Colon (tissue), 2 donors: Measurements from ENCODE around the gene TCOF1.

Experiments
- FAIRE-seq: peaks from 2 replicates; lab custom pipeline; 2012; peaks lifted over from hg19 to GRCh38; lab: Jason Lieb, UNC
- donor health status: control.
- donor health status: control.

The TCOF1 gene

GRCh38 chr5:150352244-150353031 is 5.1 kb upstream of the TCOF1 start:
- FAIRE-seq: no peak

- no peak for FAIRE-seq
These were observed 4.3 kb upstream of the TCOF1 start for GRCh38 chr5:150353032-150353675.

- FAIRE-seq: no peak
These were observed 1.7 kb upstream of the TCOF1 start for GRCh38 chr5:150355791-150356190.

DNA sequence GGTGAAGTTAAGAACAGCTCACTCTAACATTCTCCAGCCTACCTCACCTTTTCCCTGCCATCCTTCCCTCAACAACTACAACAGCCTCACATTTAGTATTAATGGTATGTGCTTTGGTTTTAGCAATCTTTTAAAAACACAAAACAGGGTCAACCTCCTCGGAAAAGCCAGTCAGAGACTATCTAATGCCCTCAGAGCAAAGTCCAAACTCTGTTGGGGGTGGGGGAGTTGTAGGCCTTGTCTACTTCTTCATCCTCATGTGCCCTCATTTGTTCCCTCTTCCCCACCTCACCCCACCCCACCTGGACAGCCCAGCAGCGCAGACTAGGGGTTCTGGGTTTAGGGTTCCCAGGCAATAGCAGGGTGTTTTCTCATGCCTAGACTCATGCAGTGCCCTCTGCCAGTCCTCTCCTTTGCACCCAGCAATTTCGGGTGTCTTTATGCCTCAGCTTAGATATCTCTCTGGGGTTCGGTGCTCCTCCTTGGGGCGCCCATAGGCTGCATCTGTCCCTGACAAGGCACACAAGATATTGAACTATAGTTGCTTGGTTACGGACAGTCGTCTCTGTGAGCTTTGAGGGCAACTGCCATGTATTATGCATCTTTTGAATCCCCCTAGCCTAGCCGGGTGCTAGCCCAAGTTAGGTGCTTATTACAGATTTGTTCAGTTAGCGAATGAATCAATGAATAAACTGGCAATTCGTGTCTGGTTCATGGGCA is 762 bp upstream of the TCOF1 start:
- FAIRE-seq: no peak

DNA sequence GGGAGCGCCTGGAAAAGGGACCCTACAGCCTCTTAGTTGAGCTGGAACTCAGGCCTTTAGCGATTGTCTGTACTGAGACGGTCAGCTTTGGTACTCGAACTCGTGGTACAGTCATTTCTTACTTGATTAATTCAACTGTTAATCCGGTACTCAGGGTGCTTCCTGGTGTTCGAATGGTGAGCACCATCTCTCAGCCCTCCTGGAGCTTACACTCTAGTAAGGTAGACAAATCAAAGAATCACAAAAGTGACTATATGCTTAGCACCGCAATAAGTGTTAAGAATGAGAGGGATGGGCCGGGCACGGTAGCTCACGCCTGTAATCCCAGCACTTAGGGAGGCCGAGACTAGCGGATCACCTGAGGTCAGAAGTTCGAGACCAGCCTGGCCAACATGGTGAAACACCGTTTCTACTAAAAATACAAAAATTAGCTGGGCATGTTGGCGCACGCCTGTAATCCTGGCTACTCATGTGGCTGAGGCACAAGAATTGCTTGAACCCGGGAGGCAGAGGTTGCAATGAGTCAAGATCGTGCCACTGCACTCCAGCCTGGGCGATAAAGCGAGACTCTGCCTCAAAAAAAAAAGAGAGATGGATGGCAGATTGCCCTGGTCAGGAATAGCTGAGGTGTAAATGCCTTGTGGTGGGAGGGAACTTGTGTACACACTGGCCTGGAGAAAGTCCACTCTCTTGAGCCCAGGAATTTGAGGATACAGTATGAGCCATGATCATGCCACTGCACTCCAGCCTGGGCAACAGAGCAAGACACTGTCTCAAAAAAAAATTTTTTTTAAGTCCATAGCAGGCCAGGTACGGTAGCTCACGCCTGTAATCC is 981 bp downstream of the TCOF1 start:
- FAIRE-seq: no peak

DNA sequence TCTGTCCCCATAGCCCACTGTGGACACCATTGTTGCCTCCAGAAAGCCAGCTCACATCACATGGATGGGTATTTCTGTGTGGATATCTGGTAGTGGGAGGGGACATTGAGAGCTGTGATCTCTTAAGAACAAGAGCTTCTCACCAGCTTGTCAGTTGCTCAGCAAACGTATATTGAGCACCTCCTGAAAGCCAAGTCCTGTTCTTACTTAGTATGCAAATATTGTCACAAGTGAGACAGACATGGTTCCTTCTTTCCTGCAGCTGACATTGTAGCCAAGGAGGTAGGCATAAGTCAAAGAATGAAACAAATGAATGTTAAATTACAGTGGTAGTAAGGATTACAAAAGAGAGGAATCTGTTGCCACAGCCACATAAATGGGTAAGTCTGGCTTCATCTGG is 3.8 kb downstream of the TCOF1 start:
- FAIRE-seq: no peak

DNA sequence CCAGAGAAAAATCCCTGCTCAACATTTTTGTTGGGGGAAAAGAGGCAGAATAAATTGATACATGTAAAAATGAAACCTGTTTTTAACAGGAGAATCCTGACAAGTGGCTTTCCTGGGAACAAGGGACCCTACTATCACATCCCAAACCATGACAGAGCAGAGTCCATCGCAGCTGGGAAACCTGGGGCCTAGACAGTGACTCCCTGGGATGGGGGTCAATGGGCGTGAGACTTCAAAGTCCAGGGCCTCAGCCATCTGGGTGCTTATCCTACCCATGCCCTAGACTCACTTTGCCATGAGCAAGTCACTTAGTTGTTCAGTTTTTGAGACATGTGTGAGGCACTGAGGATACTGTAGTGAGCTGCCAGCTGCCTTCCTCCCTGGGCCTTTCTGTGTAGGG is 5.7 kb downstream of the TCOF1 start:
- FAIRE-seq: no peak

GRCh38 chr5:150364004-150364403 is 6.5 kb downstream of the TCOF1 start:
- no peak for FAIRE-seq

- no peak for FAIRE-seq
These were observed 11.0 kb downstream of the TCOF1 start for GRCh38 chr5:150368526-150368925.

GRCh38 chr5:150372639-150373038 is 15.1 kb downstream of the TCOF1 start:
- no peak for FAIRE-seq

GRCh38 chr5:150374651-150375050 is 17.2 kb downstream of the TCOF1 start:
- FAIRE-seq: no peak

DNA sequence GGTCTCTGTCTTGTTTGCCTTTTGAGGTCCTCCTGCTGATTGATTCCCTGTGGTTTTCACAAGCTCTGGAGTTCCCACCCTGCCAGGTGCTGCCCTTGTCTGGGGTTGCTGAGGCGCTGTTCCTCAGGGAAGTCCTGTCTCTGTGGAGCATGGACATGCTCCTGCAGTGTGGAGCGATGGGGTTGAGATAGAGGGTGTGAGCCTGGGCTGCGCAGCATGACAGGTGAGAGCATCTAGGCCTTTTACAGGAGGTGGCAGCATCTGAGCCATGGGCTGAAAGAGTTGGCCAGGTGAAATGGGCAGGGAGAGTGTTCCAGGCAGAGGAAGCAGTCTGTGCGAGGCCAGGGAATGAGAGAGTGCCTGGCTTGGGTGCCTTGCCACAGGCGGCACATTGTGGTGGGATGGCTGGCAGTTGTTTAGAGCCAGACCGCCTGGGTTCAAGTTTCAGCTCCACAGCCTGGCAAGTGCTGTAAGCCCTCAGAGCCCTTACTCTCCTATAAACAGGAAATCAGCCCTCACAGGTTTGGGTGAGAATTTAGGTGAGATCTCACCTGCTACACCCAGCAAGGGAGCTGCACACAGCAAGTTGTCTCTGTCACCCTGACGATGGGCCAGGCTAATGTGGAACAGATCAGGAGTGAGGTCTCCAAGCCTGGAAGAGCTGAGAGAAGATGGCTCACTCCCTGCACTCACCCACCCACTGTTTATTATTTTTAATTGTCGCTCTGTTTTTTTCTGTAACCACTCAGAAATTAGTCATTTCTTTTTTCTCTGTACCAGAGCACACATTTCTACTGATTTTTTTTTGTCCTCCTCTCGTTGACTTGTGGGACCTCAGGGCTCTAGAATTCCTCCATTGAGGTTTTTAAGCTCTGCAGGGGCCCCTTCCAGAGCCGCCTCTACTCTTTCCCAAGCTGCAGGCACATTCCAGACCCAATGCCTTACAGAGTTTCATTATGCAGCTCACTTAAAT is 19.6 kb downstream of the TCOF1 start:
- no peak for FAIRE-seq

- FAIRE-seq: no peak
These were observed 20.6 kb downstream of the TCOF1 start for GRCh38 chr5:150377964-150378694.

DNA sequence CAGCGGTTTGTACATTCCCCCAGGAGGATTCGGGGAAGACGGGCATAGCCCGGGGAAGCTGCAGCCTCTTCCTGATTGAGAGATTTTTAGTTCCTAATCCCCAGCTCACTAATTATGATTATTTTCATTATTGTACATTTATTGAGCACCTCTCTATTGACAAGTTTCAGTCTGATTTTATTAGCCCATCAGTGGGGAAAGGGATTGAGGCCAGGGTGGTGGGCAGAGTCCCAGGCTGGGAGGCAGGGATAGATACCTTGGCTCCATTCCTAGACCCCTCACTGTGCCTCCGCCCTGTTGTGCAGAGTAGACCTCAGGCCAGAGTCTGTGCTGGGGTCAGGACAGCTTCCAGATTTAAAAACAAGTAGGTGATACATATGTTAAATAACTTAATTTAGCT is 27.2 kb downstream of the TCOF1 start:
- no peak for FAIRE-seq

GRCh38 chr5:150386024-150386855 is 28.7 kb downstream of the TCOF1 start:
- FAIRE-seq: no peak

GRCh38 chr5:150389531-150390266 is 32.2 kb downstream of the TCOF1 start:
- no peak for FAIRE-seq

DNA sequence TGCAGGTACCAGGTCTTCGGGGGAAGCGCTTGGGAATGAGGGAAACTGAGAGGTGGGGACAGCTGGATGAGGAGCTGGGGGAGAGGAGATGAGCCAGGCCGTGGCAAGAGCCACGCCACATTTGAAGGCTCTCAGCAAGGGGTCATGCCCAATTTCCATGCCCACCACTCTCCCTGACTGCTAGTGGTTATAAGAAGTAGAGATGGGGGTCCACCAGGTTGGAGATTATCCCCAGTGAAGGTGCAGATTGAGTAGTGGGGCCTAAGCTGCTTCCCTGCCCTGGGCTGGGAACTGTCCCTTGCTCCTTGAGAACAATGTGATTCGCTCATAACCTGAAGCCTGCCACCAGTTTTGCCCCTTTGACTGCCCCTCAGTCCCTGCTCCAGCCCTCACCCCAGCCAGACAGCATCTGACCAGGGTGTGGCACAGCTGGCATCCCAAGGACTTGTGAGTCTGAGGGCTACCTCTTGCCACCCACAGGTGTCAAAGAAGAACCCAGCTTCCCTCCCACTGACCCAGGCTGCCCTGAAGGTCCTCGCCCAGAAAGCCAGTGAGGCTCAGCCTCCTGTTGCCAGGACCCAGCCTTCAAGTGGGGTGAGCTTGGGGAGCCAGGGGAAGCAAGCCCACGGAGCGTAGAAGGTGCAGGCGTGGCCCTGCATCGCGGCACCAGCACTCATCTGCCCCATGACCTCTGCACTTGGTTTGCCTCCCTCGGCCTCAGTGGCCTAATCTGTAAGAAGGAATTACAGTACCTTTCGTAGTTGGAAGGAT is 33.8 kb downstream of the TCOF1 start:
- FAIRE-seq: no peak

DNA sequence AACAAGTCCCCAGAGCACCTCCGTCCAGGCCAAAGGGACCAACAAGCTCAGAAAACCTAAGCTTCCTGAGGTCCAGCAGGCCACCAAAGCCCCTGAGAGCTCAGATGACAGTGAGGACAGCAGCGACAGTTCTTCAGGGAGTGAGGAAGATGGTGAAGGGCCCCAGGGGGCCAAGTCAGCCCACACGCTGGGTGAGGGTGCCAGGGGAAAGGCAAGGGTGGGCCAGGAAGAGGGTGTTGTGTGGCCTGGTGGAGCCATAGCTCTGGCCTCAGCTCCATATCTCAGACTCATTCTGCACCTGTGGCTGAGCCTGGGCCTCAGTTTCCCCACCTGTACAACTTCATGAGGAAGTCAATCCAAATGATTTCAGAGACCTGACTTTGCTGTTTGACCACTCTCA is 34.5 kb downstream of the TCOF1 start:
- no peak for FAIRE-seq
